ENCODE data around the gene TBX15. TPM values are rescaled to one million over a fixed set of nuclear protein-coding genes. Genes with fewer than 3 reads are reported as not detected.

TBX15 gene
- total RNA-seq, 4 donors from 2014 or later: 1.1 to 5.4 (median 3.5) TPM

GRCh38 chr1:118944546-118944945 lies 43.6 kb downstream of the TBX15 start:
- Histone ChIP-seq H3K36me3 (no peaks in the 10 kb centered on the region), H3K4me3 (replicated peaks in 1 of 3) (no peak overlapping the region), H3K27me3 (no peaks in the 10 kb centered on the region), H3K9me3 (no peaks in the 10 kb centered on the region), H3K4me1 (no peaks in the 10 kb centered on the region), H3K27ac (no peak overlapping the region)
- WGBS, 2 donors: 71 to 97% methylated on average over 4 of the region's 4 CpGs
- TF ChIP-seq CTCF (IDR thresholded peaks at IDR 0.05): no peak
- no peak for TF ChIP-seq POLR2A (IDR thresholded peaks at IDR 0.05)
- intact Hi-C loops (cut with DNase I): no loop called here
- DNase-seq: no peak

- WGBS, 2 donors: 83 to 87% methylated on average over 2 of the region's 2 CpGs
- Histone ChIP-seq H3K36me3 (no peaks in the 10 kb centered on the region), H3K4me1 (no peaks in the 10 kb centered on the region), H3K27ac (no peak overlapping the region), H3K4me3 (replicated peaks in 1 of 3) (no peak overlapping the region), H3K9me3 (no peaks in the 10 kb centered on the region), H3K27me3 (no peaks in the 10 kb centered on the region)
- DNase-seq: no peak
- intact Hi-C loops (cut with DNase I): no loop called here
- TF ChIP-seq CTCF (IDR thresholded peaks at IDR 0.05): no peak
- no peak for TF ChIP-seq POLR2A (IDR thresholded peaks at IDR 0.05)
These were observed 44.0 kb downstream of the TBX15 start for GRCh38 chr1:118944133-118944532.

- no peak for DNase-seq
- Histone ChIP-seq H3K27me3 (no peaks in the 10 kb centered on the region), H3K27ac (no peak overlapping the region), H3K36me3 (no peaks in the 10 kb centered on the region), H3K4me1 (no peaks in the 10 kb centered on the region), H3K9me3 (no peaks in the 10 kb centered on the region), H3K4me3 (replicated peaks in 1 of 3) (no peak overlapping the region)
- TF ChIP-seq CTCF (IDR thresholded peaks at IDR 0.05): no peak
- TF ChIP-seq POLR2A (IDR thresholded peaks at IDR 0.05): no peak
- intact Hi-C loops (cut with DNase I): no loop called here
- 71 to 93% methylated on average over 3 of the region's 3 CpGs for WGBS, 2 donors
These were observed 47.2 kb downstream of the TBX15 start for GRCh38 chr1:118940957-118941356.

GRCh38 chr1:118937413-118938072 lies 50.6 kb downstream of the TBX15 start:
- H3K27ac ChIP-seq: no peak overlapping the region
- 75 to 79% methylated on average over 4 of the region's 4 CpGs for WGBS, 2 donors
- no peaks in the 10 kb centered on the region for H3K9me3 ChIP-seq
- H3K4me1 ChIP-seq: no peaks in the 10 kb centered on the region
- H3K36me3 ChIP-seq: no peaks in the 10 kb centered on the region
- TF ChIP-seq POLR2A (IDR thresholded peaks at IDR 0.05) (no peak), CTCF (IDR thresholded peaks at IDR 0.05) (no peak)
- DNase-seq: no peak
- intact Hi-C loops (cut with DNase I): no loop called here
- no peak overlapping the region for H3K4me3 ChIP-seq (replicated peaks in 1 of 3)
- H3K27me3 ChIP-seq: no peaks in the 10 kb centered on the region

- TF ChIP-seq POLR2A (IDR thresholded peaks at IDR 0.05) (no peak), CTCF (IDR thresholded peaks at IDR 0.05) (no peak)
- 79 to 92% methylated on average over 1 of the region's 1 CpG for WGBS, 2 donors
- DNase-seq: no peak
These were observed 53.4 kb downstream of the TBX15 start for GRCh38 chr1:118934706-118935105.

More at GRCh38 chr1:118934706-118935105, 53.4 kb downstream of the TBX15 start:
- Histone ChIP-seq H3K9me3 (no peaks in the 10 kb centered on the region), H3K27me3 (no peaks in the 10 kb centered on the region), H3K4me3 (replicated peaks in 1 of 3) (no peak overlapping the region), H3K4me1 (no peaks in the 10 kb centered on the region), H3K36me3 (no peaks in the 10 kb centered on the region), H3K27ac (no peak overlapping the region)
- intact Hi-C loops (cut with DNase I): no loop called here

All from thyroid gland (tissue), 4 donors.